ENCODE data around the gene KANSL3. TPM values are rescaled to one million over a fixed set of nuclear protein-coding genes. Genes with fewer than 3 reads are reported as not detected.
A peak's percentile ranks its signal among the peaks of the same experiment; 100 is the strongest.

KANSL3 gene
- polyA plus RNA-seq, 4 donors = 53.3 to 59.9 (median 54.7) TPM

DNA sequence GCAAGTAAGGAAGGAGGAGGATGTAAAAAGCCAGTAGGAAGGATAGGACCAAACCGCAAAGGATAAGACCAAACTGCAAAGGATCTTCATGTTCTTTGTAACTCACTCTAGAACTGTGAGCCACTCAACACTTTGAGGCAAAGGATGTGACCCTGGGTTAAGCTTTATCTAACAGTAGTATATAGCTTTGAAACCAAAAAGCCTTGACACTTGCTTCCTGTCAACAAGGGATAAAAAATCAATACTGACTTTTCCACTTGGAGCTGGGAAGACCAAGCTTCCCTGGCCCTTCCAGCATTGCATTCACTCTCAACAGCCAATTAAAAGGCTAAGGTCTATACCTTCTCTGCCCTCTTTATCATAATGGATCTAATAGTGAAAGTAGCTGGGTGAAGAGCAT is 22.0 kb downstream of the KANSL3 start:
- DNase-seq (ENCODE audit: low read depth in 4 of 4, low spot score in 3 of 4) = no peak

DNA sequence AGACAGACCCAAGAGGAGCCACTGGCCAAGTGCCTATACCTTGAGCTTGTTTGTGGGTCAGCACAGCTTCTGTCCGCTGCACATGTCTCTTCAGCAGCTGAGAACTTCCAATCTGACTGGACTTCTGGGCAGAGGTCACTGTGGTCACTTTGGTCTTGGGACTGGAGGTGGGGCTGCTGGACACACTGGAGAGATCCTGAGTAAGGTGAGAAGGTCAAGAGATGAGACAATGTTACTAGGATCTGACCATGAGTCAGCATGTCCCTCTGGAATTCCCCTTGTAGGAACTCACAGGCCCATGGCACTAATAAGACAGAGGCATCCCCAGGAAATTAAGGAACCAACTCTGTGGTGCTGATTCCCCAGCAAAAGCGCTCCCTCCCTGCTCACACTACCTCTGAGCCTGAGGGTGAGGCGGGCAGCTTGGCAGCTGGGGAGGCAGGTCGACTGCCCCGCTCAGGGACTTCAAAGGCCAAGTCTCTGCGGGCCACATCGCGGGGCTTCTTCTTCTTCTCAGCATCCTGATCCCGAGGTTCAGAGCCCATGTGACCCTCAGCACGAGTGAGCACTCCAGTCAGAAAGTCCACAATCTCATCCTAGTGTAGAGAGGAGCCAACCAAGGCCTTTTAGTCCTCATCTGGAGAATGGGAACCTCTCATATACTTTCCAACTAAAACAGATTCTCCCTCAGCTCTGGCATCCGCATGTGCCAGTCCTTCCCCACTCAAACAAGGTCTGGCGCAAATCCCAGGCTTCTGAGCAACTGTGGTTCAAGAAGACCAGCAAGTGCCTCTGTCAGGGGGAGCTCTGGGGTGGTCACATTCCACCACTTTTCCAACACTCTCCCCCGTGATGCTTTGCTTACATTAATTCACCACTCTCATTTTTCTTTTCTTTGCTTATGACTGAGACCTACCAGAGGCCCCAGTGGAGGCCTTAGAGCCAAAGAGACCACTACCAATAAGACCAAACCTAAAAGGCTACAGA is 29.4 kb downstream of the KANSL3 start:
- no peak for DNase-seq (ENCODE audit: low read depth in 4 of 4, low spot score in 3 of 4)

DNA sequence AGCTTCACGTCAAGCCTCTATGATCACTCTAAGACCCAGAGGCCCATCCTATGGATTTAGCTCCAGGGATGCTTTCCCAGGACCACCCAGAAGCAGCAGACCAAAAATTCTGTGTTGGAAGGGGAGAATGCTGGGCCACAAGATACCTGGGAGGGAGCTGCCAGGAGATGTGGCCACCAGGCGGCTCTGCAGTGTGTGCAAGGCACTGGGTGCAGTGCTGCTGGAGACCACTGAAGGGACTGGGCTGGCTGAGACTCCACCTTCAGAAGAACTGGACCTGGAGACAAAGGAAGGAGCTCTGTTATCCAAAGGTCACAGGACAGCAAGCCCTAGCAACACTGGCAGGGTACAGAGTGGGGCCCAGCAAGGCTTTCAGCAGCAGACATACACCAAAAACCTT is 34.0 kb downstream of the KANSL3 start:
- DNase-seq (ENCODE audit: low read depth in 4 of 4, low spot score in 3 of 4) = no peak

DNA sequence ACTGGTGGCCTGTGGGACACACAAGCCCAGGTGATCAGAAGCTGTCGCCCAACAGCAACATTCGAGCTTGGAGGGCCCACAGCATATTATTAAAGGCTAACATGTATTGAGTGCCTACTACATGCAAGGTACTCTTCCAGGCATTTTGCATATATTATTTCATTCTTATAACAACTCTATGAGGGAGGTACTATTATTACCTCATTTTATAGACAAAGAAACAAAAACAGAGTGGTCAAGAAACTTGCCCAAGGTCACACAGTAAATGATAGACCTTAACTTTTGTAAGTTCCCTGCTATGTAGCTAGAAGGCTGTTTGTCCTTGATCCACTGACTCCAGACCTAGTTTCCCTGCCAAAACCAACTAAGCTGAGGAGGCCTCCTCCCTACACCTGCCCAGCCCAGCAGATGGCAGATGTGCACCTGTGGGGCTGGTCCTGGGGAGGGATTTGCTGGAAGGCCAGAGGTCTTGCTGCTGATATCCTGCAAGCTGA is 35.7 kb downstream of the KANSL3 start:
- DNase-seq (ENCODE audit: low read depth in 4 of 4, low spot score in 3 of 4) = no peak

DNA sequence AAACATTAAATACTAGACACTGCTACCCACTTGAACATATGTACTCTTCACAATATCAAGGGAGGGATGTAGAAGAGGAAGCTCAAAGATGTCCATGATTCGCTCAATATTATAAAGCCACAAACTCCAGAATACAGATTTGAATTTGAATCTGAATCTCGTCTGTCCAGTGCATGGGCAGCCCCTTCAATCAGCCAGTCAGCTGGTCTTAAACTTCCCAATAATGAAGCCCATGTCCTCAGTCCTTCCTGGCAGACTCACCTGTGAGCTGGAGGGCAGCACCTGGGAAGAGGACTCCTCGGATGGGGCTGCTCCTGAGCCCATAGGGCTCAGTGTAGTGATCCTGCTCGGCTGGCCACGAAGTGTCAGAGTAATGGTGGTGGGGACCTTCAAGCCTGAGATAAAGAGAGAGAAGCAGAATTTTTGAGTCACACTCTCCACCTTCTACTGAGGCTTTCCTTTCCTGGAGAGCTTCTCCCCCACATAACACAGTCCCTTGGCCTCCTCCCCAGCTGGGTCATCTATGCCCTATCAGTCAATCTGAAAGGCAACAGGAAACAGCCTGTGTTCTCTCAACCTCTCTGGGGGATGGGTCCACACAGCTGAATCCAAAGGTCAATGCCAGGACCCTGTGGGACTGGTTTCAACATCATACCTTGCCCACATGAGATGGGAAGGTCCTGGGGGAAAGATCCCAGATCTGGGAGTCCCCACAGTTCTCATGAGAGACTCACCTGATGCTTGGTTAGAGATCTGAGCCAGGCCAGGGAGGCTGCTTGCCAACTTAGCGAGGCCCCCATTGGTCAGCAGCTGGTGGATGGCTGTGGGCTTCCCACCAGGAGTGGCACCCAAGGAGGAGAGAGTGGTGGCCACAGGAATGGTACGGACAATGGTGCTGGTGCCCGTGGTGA is 36.5 kb downstream of the KANSL3 start:
- no peak for DNase-seq (ENCODE audit: low read depth in 4 of 4, low spot score in 3 of 4)

DNA sequence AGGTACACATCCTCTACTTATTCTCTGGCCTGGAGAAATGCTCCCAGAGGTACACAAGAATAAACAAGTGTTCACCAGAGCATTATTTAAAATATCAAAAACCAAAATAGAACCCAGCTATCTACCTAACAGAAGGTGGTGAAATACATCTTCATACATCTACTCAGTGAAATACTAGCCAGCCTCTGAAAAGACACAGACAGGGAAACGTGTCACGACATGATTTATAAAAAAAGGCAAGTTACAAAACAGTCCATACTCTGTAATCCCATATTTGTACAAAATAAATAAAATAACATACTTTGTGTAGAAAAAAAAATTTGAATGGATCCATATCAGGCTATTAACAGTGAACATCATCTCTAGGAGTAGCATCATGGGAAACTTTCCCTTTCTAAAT is 38.2 kb downstream of the KANSL3 start:
- DNase-seq (ENCODE audit: low read depth in 4 of 4, low spot score in 3 of 4) = no peak

DNA sequence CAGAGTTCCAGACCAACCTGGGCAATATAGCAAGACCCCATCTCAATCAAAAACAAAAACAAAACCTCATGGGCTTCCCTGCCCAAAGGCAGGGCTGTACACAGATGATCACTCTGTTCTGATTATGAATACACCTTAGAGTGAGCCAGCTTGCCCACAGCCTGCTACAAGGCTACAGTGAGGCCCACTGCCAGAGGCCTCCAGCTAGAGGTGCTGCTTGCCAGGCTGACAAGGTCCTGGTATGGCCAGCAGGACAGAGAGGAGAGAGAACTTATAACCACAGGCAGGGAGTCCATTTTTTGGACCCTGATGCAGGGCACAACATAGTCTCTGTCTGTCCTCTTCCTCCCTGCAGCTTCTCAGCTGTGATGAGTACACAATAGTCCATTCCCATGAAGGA is 41.5 kb downstream of the KANSL3 start:
- no peak for DNase-seq (ENCODE audit: low read depth in 4 of 4, low spot score in 3 of 4)

DNA sequence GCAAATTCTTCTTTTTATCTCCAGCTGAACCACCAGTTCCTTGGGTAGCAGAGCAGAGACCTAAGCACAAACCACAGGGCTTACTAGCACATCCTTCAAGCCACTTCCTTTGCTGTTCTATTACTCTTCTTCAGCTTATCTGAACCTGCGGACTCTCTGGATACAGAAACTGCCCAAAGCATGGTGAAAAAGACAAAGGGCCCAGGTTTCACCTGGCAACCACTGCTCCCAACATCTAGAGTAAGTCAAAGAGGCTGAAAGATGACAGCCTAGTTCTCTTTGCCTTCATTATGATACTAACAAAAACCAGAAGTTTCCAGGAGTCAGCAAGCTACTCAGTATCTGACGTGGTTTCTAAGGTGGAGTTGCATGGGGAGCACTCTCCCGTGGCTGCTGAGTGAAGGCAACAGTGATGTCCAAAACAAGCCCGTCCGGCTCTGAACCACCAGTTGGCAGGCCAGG is 43.4 kb downstream of the KANSL3 start:
- DNase-seq (ENCODE audit: low read depth in 4 of 4, low spot score in 3 of 4) = no peak

DNA sequence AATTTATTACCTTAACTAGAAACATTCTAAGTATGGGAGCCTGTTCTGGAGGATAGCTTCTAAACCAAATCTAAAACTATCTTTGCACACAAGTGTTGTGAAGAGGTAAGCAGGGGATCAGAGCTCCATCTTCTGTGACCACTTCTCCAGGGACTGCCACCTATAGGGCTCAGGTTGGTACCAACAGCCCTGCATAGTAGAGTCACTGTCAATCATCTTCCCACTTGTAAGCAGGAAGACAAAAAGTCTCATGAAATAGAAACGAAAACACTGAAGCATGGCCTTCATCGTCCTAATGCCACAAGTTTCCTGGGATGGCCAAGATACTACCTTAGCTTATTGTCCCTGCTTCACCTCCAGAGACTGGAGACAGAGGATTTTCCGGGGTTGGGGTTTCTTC is 43.8 kb downstream of the KANSL3 start:
- no peak for DNase-seq (ENCODE audit: low read depth in 4 of 4, low spot score in 3 of 4)

DNA sequence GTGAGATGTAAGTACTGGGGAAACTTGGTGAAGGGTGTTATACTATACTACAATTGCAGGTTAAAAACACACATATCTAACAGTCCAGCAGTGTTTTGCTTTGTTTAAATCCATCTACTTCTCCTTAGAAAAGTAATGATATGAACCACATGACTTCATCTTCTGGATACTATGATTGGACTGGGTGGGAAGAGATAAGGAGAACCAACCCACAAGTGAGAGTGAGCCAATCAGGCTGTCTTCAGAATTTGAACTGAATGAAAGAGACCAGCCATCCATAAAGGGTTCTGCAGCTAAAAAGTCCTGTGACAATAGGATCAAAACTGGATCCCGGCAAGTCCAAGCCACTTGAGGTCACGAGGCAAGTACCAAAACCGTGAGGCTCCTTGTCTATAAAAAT is 46.6 kb downstream of the KANSL3 start:
- DNase-seq (ENCODE audit: low read depth in 4 of 4, low spot score in 3 of 4) = no peak

DNA sequence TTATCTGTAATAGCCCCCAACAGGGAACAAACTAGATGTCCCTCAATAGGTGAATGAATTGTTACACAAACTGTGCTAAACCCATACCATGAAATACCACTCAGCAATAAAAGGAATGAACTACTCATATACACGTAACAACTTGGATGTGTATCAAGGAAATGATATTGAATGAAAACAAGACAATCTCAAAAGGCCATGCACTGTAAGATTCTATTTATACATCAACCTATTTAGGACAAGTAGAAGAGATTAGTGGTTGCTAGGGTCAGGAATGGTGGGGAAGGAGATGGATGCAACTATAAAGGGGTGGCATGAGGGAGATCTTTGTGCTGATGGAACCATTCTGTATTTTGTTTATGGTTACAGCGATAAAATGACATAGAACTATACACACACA is 47.1 kb downstream of the KANSL3 start:
- DNase-seq (ENCODE audit: low read depth in 4 of 4, low spot score in 3 of 4) = no peak

DNA sequence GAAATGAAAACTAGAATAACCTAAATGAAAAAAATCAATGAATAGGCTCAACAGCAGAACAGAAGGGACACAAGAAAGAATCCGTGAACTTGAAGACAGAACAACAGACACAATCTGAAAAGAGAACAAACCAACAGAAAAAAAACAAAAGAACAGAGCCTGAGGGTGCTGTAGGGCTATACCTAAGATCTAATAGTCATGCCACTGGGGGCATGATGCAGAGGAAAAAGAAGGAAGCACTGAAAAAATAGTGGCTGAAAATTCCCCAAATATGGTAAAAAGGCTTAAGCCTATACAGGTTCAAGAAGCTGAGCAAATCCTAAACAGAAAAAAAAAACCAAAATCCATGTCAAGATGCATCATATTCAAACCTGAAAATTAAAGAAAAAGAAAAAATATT is 50.3 kb downstream of the KANSL3 start:
- DNase-seq (ENCODE audit: low read depth in 4 of 4, low spot score in 3 of 4) = no peak

DNA sequence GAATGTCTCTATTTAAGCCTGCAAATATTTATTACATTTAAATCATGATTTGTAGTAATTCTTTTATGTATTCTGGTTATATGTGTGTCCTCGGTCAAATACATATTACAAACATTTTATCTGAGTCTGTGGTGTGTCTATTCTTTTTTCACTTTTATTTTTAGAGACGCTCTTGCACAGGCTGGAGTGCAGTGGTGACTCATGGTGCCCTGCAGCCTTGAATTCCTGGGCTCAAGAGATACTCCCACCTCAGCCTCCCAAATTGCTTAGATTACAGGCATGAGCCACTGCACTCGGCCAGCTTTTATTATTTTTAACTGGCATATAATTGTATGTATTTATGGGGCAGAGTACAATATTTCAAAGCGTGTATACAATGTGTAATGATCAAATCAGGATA is 54.1 kb downstream of the KANSL3 start:
- no peak for DNase-seq (ENCODE audit: low read depth in 4 of 4, low spot score in 3 of 4)

DNA sequence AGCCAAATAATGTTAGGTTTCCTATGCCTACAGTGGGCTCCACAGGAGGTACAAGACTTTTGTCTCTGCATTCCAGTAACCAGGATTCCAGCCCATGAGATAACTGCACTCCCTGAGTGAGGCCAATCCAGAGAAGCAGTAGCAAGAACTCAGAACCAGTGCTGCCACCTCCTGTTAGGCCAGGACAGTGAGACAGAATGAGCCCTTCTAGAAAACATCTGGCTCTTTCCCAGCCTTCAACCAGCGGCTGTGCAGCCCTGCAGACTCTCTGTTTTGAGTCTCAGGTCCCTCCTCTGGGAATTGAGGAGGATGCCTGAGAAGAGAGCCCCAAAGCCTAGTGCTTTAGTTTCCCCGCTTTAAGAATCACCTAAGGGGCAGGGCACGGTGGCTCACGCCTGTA is 57.3 kb downstream of the KANSL3 start:
- peak in 1 of 4 donors; percentile 12 for DNase-seq (ENCODE audit: low read depth in 4 of 4, low spot score in 3 of 4)

DNA sequence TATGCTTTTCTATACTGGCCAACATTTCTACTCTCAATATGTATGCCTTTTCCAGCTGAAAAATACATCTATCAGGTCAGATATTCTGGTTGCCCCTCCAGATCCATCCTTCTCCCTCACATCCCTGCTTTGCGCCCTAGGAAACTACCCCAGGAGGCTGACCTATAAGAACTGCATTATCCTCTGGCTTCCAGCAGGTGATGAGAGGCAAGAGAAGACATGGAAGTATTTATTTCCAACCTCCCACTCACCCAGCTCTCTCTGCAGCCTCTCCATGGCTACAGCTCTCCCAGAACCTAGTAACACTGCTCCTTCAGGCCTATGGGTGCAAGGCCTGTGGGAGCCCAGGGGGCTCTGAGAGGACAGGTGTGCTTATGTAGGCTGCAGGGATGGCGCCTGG is 58.7 kb downstream of the KANSL3 start:
- DNase-seq (ENCODE audit: low read depth in 4 of 4, low spot score in 3 of 4) = no peak

DNA sequence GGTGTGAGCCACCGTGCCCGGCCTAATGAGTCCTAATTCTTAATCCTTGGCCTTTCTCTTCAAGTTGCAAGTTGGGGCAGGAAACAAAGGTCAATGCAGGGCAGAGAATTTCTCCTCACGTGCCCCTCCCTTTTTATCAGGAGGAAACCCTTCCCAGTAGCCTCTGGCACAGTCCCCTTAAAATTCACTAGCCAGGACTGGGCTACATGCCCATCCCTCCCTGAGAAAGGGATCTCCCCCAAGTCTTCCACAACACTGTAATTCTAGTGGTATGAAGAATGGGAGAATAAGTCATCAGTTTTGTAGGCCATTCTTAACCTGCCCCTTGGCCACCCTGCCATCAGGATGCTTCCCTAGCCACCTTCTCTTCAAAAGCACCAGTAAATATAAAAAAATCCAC is 59.4 kb downstream of the KANSL3 start:
- no peak for DNase-seq (ENCODE audit: low read depth in 4 of 4, low spot score in 3 of 4)

DNA sequence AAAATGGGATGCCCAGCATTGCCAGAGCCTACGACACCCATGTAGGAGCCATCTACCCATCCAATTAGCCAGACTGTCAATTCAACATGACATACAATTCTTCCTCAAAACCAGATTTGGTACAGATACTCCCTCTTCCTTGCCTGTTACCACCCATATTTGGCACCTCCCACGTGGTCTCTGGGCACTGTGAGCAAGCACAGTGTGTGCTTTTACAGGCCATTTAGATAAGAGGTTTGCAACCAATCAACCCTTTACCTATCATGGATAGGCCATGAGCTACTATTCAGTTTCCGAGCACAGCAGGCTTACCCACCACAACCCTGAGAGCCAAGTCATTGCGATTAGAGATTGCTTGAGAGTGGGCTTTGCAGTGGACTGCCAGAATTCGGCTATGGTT is 60.6 kb downstream of the KANSL3 start:
- DNase-seq (ENCODE audit: low read depth in 4 of 4, low spot score in 3 of 4) = no peak

DNA sequence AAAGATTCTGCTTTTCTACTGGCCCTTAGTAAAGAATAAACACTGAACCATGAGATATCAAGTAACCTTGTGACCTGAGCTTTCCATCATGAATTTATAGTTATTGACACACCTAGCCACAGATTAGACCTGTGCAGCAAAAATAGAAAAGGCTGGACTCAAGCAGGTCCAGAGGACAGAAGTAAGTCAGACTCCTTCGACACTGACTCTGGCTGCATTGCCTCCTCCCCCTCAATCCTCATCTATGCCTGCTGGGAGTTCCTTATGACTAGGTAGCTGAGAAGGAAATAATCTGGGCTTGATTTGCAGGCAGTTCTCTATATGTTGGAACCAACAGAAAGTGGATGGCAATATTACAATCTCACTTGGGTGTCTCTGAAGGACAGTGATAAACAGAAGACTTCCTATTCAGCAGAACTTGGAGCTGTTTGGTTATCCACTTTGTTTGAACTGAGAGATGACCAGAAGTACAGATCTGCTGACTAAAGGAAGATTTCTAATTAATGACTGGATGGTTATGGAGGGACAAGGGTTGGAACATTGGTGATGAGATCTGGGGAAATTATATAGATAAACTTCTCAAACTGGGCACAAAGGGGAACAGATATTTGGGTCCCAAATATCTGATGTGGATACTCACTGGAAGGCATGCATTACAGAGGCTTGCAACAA is 62.2 kb downstream of the KANSL3 start:
- DNase-seq (ENCODE audit: low read depth in 4 of 4, low spot score in 3 of 4) = no peak

DNA sequence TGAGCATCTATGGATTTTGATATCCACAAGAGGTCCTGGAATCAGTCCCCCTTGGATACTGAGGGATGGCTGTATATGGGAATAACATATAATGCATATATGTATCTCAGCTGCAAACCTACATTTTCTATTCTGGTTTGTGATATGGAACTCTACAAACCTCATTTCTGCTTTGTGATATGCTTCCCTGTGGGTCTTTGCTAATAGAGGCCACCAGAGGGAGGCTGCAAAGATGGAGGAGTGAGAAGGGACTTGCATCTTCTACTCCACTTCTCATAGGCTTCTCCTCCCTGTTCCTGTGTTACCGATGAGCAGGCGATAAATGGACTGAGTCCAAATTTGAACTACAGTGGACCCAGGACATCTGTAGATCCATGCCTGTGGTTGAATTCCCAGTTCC is 63.7 kb downstream of the KANSL3 start:
- no peak for DNase-seq (ENCODE audit: low read depth in 4 of 4, low spot score in 3 of 4)

DNA sequence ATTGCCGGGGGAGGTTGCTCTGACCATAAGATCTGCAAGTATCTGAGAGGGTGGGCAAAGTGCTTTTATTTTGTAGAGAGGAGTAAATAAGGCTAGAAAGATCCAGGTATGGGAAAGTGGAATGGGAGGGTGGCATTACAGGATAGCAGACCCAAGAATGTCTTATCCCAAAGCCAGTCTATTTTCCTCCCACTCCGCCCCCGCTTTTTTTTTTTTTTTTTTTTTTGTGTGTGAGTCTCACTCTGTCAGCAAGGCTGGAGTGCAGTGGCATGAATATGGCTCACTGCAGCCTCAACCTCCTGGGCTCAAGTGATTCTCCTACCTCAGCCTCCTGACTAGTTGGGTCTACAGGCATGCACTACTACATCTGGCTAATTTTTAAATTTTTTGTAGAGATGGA is 70.0 kb downstream of the KANSL3 start:
- no peak for DNase-seq (ENCODE audit: low read depth in 4 of 4, low spot score in 3 of 4)

DNA sequence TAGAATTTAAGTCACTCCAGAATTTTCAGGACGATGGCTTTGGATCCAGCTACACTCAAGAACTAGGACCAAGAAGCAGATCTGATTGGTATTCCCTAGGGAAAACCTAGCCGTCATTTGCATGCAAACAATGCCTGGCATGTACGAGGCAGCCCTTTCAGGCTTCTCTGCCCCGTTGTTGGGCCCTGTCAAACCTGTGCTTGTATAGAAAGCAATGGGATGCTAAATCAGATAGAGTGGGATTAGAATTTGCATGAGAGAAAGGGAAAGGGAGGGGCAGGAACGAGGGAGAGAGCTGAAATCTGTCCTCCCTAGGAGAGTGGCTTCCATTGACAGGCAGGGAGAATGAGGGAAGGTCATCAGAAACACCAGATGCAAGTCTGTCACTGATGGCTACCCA is 73.0 kb downstream of the KANSL3 start:
- DNase-seq (ENCODE audit: low read depth in 4 of 4, low spot score in 3 of 4) = no peak
